HS-5 (cell line): ENCODE measurements around the gene SIMC1.
"Not testable (repeated sequence)": the region's sequence is repeated elsewhere in the genome, so short reads cannot be mapped to it uniquely, and the experiment has no call there.

Experiments used
- DNase-seq: peaks from one replicate; pipeline ENCODE4 v3.0.0-alpha.2; 2012; ENCODE audit warnings: low read depth

SIMC1 gene

DNA sequence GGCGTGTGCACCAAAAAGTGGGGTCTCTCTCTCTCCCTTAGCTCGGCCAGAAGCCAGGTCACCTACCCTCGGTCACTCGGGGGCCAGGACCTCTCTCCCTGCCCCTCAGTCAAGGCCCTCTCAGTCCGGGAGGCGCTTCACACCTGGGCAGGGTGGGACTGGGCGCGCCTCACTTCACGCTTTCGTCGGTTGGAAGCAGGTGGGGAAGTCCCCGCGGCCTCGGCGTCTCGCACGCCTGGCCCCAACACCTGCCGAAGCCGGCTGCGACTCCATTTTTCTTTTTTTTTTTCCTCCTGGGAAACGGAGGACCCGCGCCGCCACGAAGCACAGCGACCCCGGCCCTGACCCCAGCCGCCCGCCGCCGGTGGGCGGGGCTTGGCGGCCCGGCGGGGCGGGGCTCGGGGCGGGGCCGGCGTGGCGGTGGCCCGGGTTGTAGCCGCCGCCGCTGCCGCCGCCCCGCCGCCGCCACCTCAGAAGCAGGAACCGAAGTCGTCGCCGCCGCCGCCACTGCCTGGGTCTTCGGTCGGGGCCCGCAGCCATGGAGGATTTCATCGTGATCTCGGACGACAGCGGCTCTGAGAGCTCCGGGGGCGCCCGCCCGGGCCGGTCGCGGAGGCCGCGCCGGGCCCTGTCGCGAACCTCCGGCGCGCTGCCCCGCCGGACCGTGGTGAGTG, at the start of gene SIMC1:
Gene SIMC1, plus strand, starts transcription at position 454 of the 674 bp plus-strand sequence. Its CDS starts 85 bp downstream, at position 539.
- not testable (repeated sequence) for DNase-seq

GRCh38 chr5:176188506-176189193, 49.6 kb upstream of the SIMC1 start:
- DNase-seq: no peak

DNA sequence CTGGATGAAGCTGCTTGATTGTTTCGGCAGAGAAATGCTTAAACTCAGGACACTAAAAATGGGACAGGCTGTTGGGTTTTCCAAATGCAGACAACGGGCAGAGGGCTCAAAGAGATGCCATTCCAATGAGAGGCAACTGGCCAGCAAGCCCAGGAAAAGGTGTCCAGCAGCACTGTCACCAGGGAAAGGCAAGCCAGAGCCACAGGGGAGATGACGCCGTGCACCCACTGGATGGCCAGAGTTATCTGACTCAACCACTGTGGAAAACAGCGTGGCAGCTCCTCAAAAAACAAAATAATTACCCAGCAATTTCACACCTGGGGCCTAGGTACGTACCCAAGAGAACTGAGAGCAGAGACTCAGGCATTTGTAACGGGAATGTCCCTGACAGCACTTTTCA, 48.4 kb upstream of the SIMC1 start:
- no peak for DNase-seq

- DNase-seq: no peak
These were observed 47.1 kb upstream of the SIMC1 start for GRCh38 chr5:176190886-176191755.

DNA sequence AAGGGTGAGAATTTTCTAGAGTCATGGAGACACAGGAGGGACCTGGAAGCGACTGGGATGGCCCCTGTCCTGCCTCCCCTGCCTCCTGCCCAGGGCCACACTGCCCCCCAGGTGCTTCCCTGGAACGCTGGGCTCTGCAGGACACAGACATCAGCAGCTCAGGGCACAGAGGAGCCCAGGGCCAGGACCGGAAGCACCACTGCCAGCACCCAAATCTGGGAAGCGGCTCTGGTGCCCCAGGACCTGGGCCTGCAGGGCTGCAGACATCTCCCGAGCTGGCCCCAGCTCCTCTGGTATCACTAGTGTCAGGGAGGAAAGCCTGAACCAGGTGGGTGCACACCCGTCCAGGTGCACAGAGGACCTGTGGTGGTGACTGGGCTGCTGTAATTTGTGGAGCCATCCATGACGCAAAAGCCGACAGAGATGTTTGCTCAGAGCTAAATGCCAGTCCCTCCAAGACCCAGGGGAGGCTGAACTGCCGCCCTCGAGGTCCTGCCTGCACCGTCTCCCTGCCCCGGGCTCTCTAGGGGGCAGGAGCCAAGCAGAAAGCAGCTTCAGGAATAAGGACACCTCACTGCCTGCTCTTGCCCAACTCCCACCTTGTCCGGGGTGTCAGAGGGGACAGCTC, 46.0 kb upstream of the SIMC1 start:
- no peak for DNase-seq

DNA sequence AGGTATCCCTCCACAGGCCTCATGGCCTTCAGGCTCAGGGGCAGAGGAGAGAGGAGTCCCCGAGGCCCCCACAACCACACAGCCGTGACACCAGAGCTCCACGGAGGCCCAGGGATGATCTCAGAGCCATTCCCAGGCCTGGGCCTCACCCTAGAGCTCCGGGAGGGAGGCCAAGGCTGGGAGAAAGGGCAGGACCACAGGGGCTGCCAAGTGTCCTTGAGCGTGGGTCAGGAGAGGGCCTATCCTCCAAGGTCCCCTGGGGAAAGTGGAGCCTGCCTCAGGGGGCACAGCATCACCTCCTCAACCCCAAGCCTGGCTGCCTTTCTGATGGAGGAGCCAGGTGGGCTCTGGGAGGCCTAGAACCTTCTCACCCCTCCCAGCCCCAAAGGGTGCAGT, 45.5 kb upstream of the SIMC1 start:
- not testable (repeated sequence) for DNase-seq

GRCh38 chr5:176193636-176194035, 44.6 kb upstream of the SIMC1 start:
- DNase-seq: not testable (repeated sequence)

DNA sequence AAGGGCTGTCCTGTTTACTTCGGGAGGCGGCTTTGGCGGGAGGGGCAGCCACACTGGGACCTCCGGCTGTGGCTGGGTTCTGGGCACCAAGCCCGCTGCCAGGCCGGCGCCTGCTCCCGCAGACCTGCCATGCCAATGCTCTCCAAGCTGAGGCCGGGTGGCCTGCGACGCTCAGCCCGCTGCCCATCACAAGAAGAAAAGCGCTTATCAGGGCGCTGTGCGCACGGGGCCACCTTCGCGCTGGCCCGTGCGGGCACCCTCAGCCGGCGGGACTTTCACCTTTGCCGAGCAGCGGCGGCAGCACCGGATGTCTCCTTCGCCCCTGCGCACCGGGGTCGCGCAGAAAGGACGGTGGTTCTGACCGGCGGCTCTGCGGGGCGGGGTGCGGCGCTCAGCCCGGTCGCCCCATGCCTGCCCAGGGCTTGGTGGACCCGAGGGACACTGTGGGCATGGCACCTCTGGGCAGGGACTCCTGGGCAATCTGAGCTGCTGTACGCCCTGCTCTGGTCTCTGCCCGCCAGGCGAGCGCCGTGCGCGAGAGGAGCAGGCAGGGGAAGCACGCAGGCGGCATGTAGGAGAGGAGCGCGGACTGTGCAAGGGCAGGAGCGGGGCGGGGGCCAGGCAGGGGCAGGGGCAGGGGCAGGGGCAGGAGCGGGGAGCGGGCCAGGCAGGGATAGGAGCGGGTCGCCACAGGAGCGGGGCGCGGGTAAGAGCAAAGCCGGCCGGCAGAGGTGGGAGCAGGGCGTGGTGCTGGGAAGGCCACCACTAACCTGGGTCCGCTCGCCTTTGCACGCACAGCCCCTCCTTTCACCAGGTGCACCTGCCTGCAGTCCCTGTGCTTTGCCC, 43.8 kb upstream of the SIMC1 start:
- DNase-seq: not testable (repeated sequence)

- DNase-seq: not testable (repeated sequence)
These were observed 43.2 kb upstream of the SIMC1 start for GRCh38 chr5:176195084-176195413.

GRCh38 chr5:176195487-176196207, 42.6 kb upstream of the SIMC1 start:
- not testable (repeated sequence) for DNase-seq

GRCh38 chr5:176196781-176197180, 41.4 kb upstream of the SIMC1 start:
- not testable (repeated sequence) for DNase-seq

DNA sequence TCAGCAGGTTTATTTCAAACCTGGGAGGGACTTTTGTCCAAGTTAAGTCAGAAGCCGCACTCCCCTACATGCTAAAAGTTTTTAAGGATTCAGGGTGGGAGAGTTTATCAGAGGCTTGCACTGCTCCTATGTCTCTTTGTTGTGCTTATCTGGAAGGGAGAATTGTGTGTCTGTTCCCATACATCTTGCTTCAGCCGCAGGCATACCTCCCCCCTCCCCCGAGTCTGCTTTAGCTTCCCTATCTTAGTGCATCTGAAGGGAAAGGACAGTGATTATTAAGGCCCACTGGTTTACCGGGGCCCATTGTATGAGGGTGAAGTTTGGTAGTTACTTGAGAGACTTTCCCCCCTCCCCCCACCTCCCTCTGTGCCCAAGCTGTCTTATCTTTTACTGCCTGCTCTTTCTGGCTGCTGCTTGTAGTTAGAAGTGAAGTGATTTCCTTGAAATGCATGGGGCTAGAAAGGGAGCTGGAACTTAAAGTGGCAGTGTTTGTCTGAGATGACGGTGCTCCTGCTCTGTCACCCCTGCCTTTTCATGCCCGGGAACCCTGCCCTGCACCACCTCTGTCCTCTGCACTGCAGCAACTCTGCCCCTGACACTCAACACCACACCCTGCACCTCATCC, 40.9 kb upstream of the SIMC1 start:
- not testable (repeated sequence) for DNase-seq

- DNase-seq: not testable (repeated sequence)
These were observed 39.9 kb upstream of the SIMC1 start for GRCh38 chr5:176198299-176198698.

DNA sequence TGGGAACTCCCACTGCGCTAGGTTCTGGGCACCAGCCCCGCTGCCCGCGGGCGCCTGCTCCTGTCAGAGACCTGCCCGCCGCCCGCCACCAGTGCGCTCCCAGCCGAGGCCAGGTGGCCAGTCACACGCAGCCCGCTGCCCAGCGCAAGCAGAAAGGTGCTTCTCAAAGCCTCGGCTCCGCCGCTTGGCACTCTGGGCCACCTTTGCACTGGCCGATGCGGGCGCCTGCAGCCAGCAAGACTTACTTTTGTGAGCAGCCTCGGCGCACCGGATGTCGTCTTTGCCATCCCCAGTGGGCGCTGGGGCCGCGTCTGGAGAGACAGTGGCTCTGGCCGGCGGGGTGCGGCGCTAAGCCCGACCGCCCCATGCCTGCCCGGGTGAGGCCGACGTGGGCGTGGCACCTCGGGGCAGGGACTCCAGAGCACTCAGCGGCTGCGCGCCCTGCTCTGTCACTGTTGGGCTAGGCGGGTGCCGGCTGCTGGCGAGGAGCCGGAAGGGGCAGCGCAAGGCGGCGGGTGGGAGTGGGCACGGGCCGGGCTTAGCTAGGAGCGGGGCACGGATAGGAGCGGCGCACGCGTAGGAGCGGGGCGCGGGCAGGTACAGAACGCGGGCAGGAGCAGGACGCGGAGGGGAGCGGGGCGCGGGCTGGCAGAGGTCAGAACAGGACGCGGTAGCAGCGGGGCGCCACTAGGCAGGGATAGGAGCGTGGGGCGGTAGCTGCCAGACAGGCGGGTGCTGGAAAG, 39.1 kb upstream of the SIMC1 start:
- not testable (repeated sequence) for DNase-seq

GRCh38 chr5:176199803-176200399, 38.3 kb upstream of the SIMC1 start:
- not testable (repeated sequence) for DNase-seq

DNA sequence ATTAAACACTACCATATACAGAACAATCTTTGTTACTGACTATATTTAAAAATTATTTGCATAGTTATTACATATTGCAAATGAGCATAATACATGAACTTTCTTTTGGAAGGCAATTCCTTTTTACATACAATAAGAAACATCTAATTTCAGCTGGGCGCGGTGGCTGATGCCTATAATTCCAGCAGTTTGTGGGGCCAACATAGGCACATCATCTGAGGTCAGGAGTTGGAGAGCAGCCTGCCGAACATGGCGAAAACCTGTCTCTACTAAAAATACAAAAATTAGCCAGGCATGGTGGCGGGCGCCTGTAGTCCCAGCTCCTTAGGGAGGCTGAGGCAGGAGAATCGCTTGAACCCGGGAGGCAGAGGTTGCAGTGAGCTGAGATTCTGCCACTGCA, 36.4 kb upstream of the SIMC1 start:
- DNase-seq: no peak

DNA sequence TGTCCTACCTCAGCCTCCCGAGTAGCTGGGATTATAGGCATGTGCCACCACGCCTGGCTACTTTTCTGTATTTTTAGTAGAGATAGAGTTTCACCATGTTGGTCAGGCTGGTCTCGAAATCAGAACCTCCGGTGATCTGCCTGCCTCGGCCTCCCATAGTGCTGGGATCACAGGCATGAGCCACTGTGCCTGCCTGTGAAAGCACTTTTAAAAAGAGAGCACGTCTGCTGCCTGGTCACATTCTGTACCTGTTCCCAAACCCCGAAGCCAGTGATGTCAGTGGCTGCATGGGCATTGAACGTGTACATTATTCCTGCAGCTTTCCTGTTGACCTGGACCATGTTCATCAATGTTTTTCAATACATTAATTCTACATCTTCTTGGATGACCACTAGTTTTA, 35.1 kb upstream of the SIMC1 start:
- no peak for DNase-seq

- DNase-seq: not testable (repeated sequence)
These were observed 34.7 kb upstream of the SIMC1 start for GRCh38 chr5:176203535-176203934.

DNA sequence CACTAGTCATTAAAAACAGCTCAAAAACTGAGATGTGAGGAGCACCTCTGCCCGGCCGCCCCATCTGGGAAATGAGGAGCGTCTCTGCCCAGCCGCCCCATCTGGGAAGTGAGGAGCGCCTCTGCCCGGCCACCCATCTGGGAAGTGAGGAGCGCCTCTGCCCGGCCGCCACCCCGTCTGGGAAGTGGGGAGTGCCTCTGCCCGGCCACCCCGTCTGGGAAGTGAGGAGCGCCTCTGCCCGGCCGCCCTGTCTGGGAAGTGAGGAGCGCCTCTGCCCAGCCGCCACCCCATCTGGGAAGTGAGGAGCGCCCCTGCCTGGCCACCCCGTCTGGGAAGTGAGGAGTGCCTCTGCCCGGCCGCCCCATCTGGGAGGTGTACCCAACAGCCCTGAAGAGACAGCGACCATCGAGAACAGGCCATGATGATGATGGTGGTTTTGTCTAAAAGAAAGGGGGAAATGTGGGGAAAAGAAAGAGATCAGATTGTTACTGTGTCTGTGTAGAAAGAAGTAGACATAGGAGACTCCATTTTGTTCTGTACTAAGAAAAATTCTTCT, 23.7 kb upstream of the SIMC1 start:
- DNase-seq: not testable (repeated sequence)
